Thoracic aorta endothelial cell (primary cell): ENCODE data around the gene RAP2A. TPM values are rescaled to one million over a fixed set of nuclear protein-coding genes. Genes with fewer than 3 reads are reported as not detected.

Experiments
- small RNA-seq: library from RNA; depleted of rRNA; stranded (forward); fragments of <200 nt; gene quantifications from one replicate; pipeline ENCODE3, GENCODE V24; 2012
- total RNA-seq: library from RNA; depleted of rRNA; stranded (reverse); fragments of >200 nt; gene quantifications from 2 replicates; pipeline ENCODE4 v1.2.3, GENCODE V29; 2012

The RAP2A gene
- 80.2 and 87.3 TPM in 2 replicates for total RNA-seq

DNA sequence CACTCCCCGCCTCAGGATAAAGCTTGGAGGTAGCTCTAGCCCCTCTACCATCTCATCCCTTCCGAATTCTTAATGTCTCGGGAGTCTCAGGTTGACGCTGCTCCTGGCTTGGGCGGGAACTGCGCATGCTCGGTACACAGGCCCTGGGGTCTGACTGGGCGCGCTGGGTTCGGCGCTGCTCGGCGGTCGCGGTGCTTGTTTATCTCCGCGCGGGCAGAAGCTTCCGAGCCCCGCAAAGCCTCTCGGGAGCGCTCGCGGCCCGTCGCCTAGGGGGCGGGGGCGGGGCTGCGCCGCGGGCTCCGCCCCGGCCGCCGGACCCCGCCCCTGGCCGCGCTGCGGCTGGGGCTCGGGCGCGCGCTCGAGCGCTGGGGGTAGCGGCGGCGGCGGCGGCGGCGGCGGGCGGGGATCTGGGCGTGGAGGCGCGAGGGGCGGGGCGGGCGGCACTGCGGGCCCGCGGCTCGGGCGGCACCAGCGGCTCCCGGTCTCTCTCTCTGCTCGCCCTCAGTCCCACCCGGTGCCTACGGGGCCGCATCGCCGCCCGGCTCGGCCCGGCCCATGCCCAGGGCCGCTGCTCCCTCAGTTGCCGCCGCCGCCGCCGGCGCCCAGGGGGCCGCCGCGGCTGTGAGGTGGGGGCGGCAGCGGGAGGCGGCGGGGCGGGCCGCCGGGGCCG lies at the start of gene RAP2A:
TSS of gene RAP2A (plus strand) at position 443 of the 670 bp plus-strand sequence. CDS start 302 bp downstream, outside the sequence.

Small RNA genes within 50 kb of the gene (small RNA-seq; reads per million reads assigned to genes)
- gene AL442067.1 = not detected

Other genes starting within 250 kb of the RAP2A start
- gene MBNL2, start 211.8 kb upstream of the RAP2A start, total RNA-seq = 125 and 144 TPM in 2 replicates